Lower lobe of right lung (tissue), 2 donors: ENCODE results near the gene NFIA. TPM values are rescaled to one million over a fixed set of nuclear protein-coding genes. Genes with fewer than 3 reads are reported as not detected.

ENCODE experiments used
- ATAC-seq, 2 donors: fragments of 200-7000 bp; cut with Tn5 transposase; one replicate each; pipeline ENCODE4 v1.9.1; 2020 to 2022; ENCODE audit warnings: mild to moderate bottlenecking in 2 of 2, moderate library complexity in 2 of 2
- DNase-seq: peaks from one replicate; pipeline ENCODE4 v3.0.0-alpha.2; 2020
- H3K27ac ChIP-seq: fragments of 200-600 bp; one replicate; pipeline ENCODE4 v1.8.0; 2022
- H3K27me3 ChIP-seq: fragments of 200-600 bp; one replicate; pipeline ENCODE4 v1.8.0; 2022; ENCODE audit warnings: low read depth
- H3K36me3 ChIP-seq: fragments of 200-600 bp; one replicate; pipeline ENCODE4 v1.8.0; 2022; ENCODE audit warnings: mild to moderate bottlenecking
- H3K4me1 ChIP-seq: fragments of 200-600 bp; one replicate; pipeline ENCODE4 v1.8.0; 2022
- H3K4me3 ChIP-seq: fragments of 200-600 bp; one replicate; pipeline ENCODE4 v1.8.0; 2022; ENCODE audit warnings: mild to moderate bottlenecking
- H3K9me3 ChIP-seq: fragments of 200-600 bp; one replicate; pipeline ENCODE4 v1.8.0; 2022
- CTCF ChIP-seq: fragments of 200-600 bp; IDR thresholded peaks from one replicate; pipeline ENCODE4 v1.8.0; 2022; ENCODE audit warnings: antibody characterized with exemption, mild to moderate bottlenecking
- intact Hi-C: fragments of 100-400 bp; cut with DNase I; formaldehyde crosslinking; loops from one replicate; pipeline ENCODE4 v1.11.0; 2022
- total RNA-seq: library from RNA; stranded (reverse); fragmentation: NEBNext Ultra II Directional; extraction: Animal tissue kit (Norgen Biotek cat#: 25700); gene quantifications from one replicate; pipeline ENCODE4 v1.2.1, GENCODE V29; 2021
- donor health status: DM: no; HTN: yes; CAD: no; lungs with severe emphysema.

Gene NFIA
- total RNA-seq, 1 donor from 2014 or later, result 70.0 TPM

GRCh38 chr1:61457526-61458040 lies 375.2 kb downstream of the NFIA start:
- Histone ChIP-seq H3K9me3 (no peaks in the 10 kb centered on the region), H3K36me3 (peaks cover 8% of the 10 kb centered on the region), H3K27ac (no peak overlapping the region), H3K4me1 (peaks cover 18% of the 10 kb centered on the region), H3K4me3 (no peak overlapping the region), H3K27me3 (no peaks in the 10 kb centered on the region)
- ATAC-seq (no peak), DNase-seq (no peak)
- TF ChIP-seq CTCF, result no peak
- intact Hi-C loops, result no loop called here

- Histone ChIP-seq H3K27ac (no peak overlapping the region), H3K4me3 (no peak overlapping the region), H3K36me3 (peaks cover 8% of the 10 kb centered on the region), H3K9me3 (no peaks in the 10 kb centered on the region), H3K4me1 (peaks cover under 1% of the 10 kb centered on the region), H3K27me3 (no peaks in the 10 kb centered on the region)
- ATAC-seq (no peak), DNase-seq (no peak)
- no peak for TF ChIP-seq CTCF
- intact Hi-C loops, result no loop called here
Measured at GRCh38 chr1:61459345-61459744, 377.0 kb downstream of the NFIA start.

- ATAC-seq, result no peak
- Histone ChIP-seq H3K4me1 (no peaks in the 10 kb centered on the region), H3K36me3 (peaks cover 8% of the 10 kb centered on the region), H3K4me3 (no peak overlapping the region), H3K9me3 (no peaks in the 10 kb centered on the region), H3K27me3 (no peaks in the 10 kb centered on the region), H3K27ac (no peak overlapping the region)
- no peak for TF ChIP-seq CTCF
- intact Hi-C loops, result no loop called here
- no peak for DNase-seq
Measured at GRCh38 chr1:61460191-61460590, 377.8 kb downstream of the NFIA start.

GRCh38 chr1:61461406-61462384 lies 379.3 kb downstream of the NFIA start:
- Histone ChIP-seq H3K27me3 (no peaks in the 10 kb centered on the region), H3K27ac (no peak overlapping the region), H3K4me1 (no peaks in the 10 kb centered on the region), H3K9me3 (no peaks in the 10 kb centered on the region), H3K4me3 (no peak overlapping the region), H3K36me3 (no peaks in the 10 kb centered on the region)
- DNase-seq, result no peak
- TF ChIP-seq CTCF, result no peak
- intact Hi-C loops, result no loop called here
- ATAC-seq, result no peak

GRCh38 chr1:61462628-61463027 lies 380.3 kb downstream of the NFIA start:
- no peak for DNase-seq
- H3K4me3 ChIP-seq, result no peak overlapping the region
- no peak for ATAC-seq
- intact Hi-C loops, result no loop called here
- no peaks in the 10 kb centered on the region for H3K4me1 ChIP-seq
- H3K36me3 ChIP-seq, result no peaks in the 10 kb centered on the region
- H3K27me3 ChIP-seq, result no peaks in the 10 kb centered on the region
- H3K27ac ChIP-seq, result no peak overlapping the region
- no peaks in the 10 kb centered on the region for H3K9me3 ChIP-seq
- no peak for TF ChIP-seq CTCF
